Measurements from ENCODE around the gene TDRD3.

The TDRD3 gene

DNA sequence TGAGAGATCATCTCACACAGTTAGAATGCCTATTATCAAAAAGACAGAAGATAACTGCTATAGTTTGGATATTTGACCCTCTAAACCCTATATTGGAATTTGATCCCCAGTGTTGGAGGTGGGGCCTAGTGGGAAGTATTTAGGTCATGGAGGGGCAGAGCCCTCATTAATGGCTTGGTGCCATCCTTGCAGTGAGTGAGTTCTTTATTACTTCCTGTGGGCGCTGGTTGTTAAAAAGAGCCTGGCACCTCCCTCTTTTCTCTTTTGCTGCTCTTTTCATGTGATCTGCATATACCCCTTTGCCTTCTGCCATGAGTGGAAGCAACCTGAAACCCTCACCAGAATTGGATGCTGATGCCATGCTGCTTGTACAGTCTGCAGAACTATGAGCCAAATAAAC is 66.8 kb downstream of the TDRD3 start:
- no peak for DNase-seq

DNA sequence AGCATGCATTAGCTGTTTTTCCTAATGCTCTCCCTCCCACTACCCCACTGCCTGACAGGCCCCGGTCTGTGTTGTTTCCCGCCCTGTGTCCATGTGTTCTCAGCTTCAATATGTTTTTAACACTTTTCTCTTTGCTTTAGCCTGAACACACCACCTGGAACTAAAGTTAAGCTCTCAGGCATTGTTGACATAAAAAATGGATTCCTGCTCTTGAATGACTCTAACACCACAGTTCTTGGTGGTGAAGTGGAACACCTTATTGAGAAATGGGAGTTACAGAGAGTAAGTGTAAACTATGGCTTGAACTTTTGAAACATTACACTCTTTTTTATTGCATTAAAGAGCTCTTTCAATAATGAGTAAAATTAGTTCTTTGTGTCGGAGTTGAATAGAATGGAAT is 70.1 kb downstream of the TDRD3 start:
- DNase-seq = no peak

DNA sequence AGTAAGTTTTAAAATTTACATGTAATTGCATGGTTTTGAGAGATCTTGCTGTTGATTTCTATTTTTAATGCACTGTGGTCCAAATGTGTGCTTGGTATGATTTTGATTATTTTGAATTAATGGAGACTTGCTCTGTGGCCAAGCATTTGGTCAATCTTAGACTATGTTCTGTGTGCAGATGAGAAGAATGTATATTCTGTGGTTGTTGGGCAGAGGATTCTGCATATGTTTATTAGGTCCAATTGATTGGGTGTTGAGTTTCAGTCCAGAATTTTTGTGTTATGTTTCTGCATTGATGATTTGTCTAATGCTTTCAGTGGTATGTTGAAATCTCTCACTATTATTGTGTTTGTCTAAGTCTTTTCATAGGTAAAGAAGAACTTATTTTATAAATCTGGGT is 82.3 kb downstream of the TDRD3 start:
- no peak for DNase-seq

- DNase-seq = no peak
Measured at GRCh38 chr13:60482012-60482411, 85.0 kb downstream of the TDRD3 start.

- no peak for DNase-seq
Measured at GRCh38 chr13:60484865-60485264, 87.8 kb downstream of the TDRD3 start.

DNA sequence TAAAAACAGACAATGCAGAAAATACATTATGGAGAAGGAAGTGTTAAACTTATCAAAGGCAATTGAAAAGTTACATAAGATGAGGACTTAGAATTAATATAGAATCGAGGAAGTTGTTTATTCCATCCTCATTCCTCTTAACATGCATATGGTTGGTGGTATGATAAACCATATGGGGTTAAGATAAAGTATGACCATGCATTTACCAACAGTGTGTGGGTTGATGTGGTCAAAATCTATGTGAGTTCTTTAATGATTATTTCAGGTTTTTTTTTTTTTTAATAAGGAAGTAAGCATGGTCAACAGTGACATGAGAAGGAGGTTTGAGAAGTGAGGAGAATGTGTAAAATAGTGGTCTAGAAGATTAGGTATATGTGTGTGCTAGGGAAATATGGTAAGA is 94.5 kb downstream of the TDRD3 start:
- no peak for DNase-seq

DNA sequence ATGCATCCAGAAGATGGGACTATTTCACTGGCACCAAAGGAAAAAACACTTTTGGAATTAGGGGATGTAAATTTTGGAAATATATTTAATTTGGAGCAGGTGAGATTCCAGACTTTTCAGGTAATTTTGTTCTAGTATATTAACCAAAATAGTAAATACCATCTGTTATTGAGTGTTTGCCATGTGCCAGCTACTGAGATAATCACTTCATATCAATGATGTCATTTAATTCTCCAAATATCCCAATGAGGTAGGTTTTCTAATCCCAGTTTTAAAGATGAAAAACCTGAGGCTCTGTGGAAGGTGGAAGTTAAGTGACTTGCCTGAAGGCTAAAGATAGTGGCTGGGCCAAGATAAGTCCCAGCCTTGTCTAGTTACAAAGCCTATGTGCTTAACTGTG is 95.2 kb downstream of the TDRD3 start:
- no peak for DNase-seq

- no peak for DNase-seq
Measured at GRCh38 chr13:60494296-60494695, 97.3 kb downstream of the TDRD3 start.

- no peak for DNase-seq
Measured at GRCh38 chr13:60501236-60501635, 104.2 kb downstream of the TDRD3 start.

DNA sequence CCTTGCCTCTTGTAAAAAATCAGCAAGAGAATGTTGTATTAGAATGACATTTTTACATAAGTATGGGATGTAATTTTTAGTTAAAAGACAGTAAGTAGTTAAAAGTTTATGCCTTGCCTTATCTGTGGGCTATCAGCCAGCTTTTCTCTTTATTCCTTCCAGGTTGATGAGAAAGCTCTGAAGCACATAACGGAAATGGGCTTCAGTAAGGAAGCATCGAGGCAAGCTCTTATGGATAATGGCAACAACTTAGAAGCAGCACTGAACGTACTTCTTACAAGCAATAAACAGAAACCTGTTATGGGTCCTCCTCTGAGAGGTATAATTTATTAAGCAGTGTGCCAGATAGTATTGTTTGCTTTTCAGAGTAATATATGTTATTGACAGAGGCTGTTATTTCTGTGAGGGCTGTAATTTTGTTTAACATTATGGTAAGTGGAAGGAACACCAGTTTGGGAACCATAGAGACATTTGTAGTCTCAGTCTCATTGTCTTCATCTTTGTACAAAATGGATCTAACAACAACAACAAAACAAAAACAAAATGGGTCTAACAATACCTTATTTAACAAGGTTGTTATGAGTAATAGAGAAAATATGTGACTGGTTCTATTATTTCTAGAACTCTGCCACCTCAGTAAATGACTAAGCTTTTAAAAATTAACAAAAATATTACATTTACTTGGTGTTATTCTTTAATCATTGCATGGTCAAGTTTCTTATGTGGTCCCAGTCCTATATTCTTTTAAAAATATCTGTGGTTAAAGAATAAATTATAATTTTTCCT is 112.8 kb downstream of the TDRD3 start:
- no peak for DNase-seq

GRCh38 chr13:60511637-60512036 is 114.6 kb downstream of the TDRD3 start:
- DNase-seq = peak; percentile 36

- no peak for DNase-seq
Measured at GRCh38 chr13:60514891-60515290, 117.9 kb downstream of the TDRD3 start.

DNA sequence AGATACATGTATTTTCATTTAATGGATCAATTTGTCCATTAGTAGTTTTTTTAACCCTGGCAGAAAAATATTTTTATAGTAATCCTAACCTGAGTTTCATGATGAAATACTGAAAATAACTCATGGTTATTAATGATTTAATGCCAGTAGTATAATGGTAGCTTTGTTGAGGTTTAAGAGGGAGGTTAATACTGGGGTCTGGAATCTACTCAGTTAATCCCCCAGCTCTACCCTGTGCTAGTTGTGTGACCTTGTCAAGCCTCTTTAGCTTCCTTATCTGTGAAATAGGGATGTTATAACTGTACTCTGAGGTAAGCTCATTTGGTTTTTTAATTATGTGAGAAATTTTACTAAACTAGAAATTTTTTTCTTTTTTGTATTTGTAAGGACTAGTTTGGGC is 122.5 kb downstream of the TDRD3 start:
- no peak for DNase-seq

DNA sequence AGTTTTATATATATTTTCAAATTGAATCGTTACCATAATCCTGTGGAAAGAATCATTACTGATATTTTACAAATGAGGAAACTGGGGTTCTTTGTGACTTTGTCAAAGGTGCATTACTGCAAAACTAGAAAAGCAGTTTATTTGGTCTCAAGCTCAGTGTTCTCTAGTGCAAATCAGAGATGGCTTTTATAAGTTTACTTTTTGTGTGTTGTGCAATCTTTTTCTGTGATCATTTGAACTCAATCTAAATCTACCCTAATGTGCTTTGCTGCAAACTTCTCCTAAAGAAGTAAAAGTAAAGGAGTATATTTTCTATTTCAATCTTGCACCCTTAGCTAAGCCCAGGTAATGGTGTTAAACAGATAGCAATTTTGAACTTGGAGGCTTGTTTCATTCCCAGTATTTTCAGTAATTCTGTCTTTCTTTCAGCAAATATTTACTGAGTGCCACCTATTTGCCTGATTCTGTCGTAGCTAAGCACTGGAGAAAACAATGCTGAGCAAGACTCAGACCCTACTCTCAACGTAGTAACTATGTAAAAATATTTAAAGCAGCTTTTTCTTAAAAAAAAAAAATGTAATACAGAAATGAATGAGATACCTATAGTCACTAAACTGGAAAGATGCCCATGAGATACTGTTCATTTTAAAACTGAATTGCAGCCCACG is 124.0 kb downstream of the TDRD3 start:
- no peak for DNase-seq

DNA sequence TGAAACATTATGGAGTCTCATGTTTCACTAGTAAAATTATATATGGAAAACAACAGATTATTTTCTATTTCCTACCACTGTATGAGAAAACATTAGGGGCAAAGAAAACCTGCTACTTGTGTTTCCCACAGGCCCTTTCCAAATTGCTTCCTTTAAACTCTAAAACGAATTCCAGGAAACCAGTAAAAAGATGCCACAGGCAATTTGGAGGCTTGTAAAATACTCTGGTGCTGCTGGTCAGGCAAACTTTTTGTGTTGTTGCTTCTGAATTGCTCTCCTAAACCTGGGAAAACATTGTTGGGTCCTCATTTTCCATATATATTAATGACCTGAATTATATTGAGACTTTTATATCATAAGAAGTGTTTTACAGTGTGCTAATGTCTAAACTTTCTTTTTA is 141.5 kb downstream of the TDRD3 start:
- DNase-seq = no peak

GRCh38 chr13:60540276-60540675 is 143.3 kb downstream of the TDRD3 start:
- no peak for DNase-seq

GRCh38 chr13:60562096-60562780 is 165.2 kb downstream of the TDRD3 start:
- DNase-seq = no peak

DNA sequence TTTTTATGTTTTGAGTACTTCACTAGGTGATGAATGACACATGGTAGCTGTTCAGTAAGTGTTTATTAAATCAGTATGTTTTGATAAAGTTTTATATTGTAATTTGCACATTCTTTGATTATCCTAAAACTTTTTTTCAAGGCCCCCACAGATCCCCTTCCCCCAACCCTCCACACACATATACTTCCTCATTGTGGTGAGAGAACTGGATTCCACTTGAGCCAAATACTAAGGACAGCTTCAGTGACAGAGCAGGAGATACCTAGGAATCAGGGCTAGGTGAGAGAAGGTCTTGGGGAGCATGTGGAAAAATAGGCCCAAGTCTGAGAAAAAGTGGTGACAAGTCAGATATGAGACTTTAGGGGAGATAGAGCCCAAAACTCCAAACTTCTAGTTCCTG is 174.6 kb downstream of the TDRD3 start:
- no peak for DNase-seq

DNA sequence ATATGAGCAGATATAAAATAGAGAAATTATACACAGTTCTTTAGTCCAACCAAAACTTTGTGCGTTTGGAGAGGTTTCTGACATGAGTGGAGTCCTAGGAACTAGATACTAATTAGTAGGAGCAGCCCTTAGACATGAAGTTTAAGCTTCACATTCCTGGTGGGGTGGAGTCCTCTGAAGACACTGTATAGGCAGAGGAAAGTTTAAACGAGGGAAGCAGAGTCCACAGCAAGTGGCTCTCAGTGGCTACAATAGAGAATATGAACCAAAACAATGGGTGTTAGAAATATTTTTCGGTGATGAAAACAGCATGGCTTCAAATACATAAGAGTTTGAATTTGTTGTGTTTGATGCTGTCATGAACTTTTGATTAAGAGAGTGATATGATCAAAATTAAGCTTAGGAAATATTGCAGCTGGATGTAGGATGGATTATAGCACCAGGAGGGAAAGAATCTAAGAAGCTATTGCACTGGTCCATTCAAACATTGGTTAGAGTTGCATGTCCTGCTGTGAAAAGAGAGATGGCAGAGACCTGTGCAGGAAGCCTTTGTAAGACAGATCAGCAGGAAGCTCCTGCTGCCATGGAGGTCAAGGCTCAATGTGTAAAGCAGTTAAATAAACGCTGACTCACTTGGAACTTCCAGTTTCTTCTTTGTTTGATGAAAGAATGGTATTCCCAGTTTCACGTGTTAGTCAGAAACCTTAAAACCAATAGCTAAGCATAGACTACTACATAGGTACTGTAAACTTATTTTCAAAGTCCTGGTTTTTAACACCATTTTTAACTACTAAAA is 175.2 kb downstream of the TDRD3 start:
- DNase-seq = no peak

GRCh38 chr13:60572855-60573254 is 175.8 kb downstream of the TDRD3 start:
- DNase-seq = no peak

DNA sequence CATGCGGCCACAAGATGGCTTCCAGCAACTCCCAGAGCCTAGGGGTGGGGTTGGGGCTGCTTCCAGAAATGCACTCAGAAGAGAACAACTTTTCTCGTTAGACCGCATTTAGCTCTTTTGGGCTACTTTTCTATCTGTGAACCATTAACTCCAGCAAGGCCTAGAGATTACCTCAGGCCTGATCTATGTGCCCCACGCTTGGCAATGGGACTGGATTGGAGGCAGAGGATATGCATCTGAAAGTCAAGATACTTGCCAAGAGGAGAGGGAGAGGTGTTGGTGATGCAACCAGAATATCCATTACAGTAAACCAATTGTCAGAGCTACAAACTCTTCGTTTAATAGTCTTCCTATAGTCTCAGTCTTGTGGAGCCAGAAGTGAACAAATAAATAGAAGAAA is 177.7 kb downstream of the TDRD3 start:
- no peak for DNase-seq

- no peak for DNase-seq
Measured at GRCh38 chr13:60575142-60575541, 178.1 kb downstream of the TDRD3 start.

- DNase-seq = no peak
Measured at GRCh38 chr13:60577761-60578160, 180.7 kb downstream of the TDRD3 start.
